Prostate gland (tissue), 2 donors: ENCODE measurements around the gene ARL8B.

ENCODE experiments used
- CTCF ChIP-seq, 4 experiments: fragments of 200-600 bp in 2 of 4; fragments of 450-650 bp in 2 of 4; sonication (generic) in 2 of 4; IDR thresholded peaks; 1 replicate in 3 of 4; 2 replicates in 1 of 4; pipeline ENCODE4 v1.5.1; 2016 to 2019; ENCODE audit warnings: antibody characterized with exemption in 4 of 4, mild to moderate bottlenecking in 2 of 4, moderate library complexity in 2 of 4
- POLR2A ChIP-seq: fragments of 450-650 bp; IDR thresholded peaks from one replicate; pipeline ENCODE4 v1.6.1; 2016; ENCODE audit warnings: antibody characterized with exemption, mild to moderate bottlenecking
- POLR2AphosphoS5 ChIP-seq: sonication (generic); formaldehyde crosslinking; IDR thresholded peaks from one replicate; pipeline ENCODE4 v1.6.1; 2017; ENCODE audit warnings: antibody characterized with exemption

GRCh38 chr3:5122030-5122740, at the start of gene ARL8B:
- peak; percentile 71 to 98 (median 94) for TF ChIP-seq CTCF (IDR thresholded peaks at IDR 0.05)
- TF ChIP-seq POLR2AphosphoS5, result peak; percentile 60
- peak; percentile 78 for TF ChIP-seq POLR2A
